ENCODE measurements around the gene PROK2.

The PROK2 gene

DNA sequence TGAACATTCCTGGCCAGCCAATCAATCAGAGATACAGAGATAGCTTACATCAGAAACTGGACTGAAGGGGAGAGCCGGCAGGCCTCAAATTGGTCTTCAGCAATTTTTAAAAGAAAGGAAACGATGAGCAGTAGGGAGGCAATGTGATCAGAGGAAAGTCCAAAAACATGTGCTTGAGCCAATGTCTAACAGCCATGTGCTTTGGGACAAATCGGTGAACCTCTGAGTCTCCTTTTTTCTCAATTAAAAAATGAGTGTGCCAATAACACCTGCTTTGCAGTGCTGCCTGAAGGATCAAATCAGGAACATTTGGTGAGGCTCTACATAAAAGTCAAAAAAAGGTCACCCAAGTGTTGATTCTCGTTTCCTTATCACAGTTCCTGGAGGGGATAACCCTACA lies 52.3 kb downstream of the PROK2 start:
- no peak for DNase-seq

DNA sequence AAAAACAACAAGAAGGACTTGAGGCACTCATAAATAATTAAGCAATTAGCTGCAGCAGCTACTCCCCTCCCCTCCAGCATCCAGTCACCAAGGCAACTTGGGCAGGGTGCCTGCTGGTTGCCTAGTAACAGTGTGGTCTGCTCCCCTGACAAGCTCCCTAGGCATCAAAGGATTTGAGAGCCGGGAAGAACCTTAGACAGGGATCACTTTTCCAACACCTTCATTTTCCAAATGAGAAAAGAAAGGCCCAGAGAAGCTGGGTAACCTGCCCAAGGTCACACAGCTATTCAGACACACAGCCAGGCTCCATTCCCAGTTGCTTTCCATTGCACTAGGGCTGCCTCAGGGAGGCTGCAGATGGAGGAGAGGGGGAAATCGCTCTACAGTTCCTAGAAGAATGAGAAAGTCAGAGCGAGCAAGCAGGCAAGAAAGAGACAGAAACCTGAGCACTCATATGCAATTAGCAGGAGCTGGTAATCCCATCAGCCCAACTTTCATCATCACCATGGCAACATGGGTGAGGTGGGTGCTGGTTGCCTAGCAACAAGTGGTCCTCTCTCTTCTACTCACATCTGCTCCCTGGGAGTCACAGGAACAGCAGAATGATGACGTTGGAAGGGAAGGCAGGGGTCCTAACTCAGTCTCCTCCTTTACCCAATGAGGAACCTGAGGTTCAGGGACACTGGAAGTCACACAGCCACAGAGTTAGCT lies 56.2 kb downstream of the PROK2 start:
- no peak for DNase-seq

DNA sequence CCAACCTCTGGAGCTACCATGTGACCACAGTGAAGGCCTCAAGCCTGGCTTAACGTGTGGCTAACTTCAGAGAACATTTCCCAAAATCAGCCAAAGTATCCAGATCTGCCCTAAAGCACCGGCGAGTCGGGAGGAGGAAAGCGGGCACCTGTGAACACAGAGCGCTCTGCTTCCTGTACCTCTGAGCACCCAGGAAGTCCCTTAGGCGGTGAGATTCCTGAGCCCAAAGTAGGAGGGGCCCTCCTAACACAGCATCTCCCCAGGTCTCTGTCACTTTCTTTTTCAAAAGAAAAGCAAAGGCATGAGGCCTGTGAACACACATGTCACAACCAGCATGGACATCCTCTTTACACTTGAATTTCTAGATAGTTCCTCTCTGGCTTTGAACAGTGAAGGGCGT lies 58.8 kb downstream of the PROK2 start:
- DNase-seq = peak; percentile 38

DNA sequence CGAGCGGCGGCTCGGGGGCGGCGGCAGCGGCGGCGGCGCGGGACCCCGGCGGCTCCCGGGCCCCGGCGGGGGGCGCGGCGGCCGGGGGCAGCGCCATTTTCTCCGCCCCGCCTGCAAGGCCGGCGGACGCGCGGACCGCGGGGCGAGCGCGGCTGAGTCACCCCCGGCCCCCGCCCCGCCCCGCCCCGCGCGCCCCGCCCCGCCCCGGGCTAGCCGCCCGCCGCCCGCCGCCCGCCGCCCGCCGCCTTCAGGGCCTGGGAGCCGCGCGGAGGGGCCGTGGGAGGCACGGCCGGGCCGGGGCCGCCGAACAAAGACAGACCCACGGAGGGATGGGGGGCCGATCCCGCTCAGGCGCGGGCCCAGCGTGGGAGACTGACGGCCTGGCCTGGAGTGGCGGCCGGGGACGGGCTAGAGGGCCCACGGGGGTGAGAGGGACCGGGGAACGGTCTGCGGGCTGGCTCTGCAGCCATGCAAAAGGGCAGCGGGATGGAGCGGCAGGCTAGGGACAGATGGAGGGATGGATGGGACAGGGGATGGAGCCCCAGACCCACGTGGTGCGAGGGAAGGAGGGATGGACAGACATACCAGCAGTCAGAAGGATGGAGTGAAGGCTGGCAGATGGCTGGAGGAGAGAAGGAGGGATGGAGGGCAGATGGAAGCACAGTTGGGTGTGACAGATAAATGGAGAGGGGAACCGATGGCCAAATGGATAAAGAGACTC lies 59.5 kb downstream of the PROK2 start, which contains the start of gene EIF4E3:
TSS of gene EIF4E3 (minus strand) at position 132 of the 721 bp plus-strand sequence. CDS start at position 97, 35 bp downstream.
- peak; percentile 16 for DNase-seq

DNA sequence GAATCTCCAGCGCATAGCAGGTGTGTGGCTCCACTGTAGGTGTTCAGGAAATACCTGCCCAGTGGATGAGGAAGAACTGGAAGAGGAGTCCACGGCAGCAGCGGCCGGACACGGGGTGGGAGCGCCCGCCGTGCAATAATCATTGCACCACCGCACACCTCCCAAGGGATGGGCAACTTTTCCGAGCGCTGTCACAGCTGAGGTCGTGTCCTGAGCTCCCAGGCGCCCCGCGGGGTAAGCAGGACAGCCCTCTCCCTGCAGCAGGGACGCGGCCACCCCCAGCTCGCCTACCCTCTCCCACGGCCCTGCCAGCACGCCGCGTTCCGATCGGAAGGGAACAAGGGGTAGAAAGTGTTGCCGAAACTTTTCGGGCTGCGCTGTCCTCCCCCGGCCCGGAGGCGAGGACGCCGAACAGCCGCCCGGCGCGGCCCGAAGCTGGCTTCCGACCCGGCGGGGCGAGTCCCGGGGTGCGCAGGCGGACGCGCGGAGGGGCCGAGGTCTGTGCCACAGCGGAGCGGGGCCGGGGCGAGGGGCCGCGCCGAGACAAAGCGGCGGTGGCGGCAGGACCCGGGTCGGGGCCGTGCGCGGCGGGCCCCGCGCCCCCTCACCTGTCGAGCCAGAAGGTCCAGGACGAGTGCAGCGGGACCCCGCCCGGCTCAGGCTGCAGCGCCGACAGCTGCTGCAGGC lies 60.2 kb downstream of the PROK2 start:
- DNase-seq = peak; percentile 40

DNA sequence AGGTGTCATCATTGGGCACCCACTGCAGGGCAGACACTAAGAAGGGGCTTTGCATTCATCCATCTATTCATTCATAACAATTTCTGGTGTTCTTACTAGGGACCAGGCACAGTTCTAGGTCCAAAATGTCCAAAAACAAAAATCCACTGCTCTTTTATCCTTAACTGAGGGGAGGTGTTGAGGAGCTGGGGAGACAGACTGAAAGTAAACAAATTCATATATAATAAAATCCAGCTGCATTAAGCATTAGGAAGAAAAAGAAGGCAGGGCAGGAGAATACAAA lies 60.8 kb downstream of the PROK2 start:
- DNase-seq = no peak

DNA sequence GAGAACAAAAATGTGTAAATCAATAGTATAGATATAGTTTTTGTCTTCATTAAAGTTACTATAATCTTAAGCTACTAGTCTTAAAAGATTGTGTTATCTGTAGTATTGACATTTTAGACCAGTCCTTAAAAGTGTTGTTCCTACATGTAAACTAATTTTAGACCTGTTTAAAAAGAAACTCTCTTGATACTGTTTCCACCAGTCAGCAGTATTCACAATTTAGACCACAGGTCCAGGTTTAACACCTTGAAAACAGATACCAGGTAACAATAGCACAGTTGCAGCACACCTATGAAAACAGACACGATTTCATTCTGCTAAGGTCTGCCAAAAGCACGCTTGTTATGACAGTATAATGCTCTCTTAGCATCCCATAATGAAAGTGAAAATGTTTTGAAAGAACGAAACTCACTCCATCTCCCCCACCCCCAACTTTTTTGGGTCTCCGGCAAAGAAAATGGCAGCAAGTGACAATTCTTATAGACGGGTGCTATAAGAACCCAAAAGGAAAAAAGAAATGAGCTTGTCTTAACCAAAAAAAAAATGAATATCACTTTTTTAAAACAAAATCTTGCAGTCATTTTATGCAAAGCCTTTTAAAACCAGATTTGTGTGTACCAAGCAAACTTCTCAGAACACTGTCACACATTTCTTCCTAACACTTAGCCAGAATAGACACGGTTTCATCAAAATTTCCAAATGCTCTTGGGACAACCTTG lies 61.3 kb downstream of the PROK2 start:
- peak; percentile 54 for DNase-seq

DNA sequence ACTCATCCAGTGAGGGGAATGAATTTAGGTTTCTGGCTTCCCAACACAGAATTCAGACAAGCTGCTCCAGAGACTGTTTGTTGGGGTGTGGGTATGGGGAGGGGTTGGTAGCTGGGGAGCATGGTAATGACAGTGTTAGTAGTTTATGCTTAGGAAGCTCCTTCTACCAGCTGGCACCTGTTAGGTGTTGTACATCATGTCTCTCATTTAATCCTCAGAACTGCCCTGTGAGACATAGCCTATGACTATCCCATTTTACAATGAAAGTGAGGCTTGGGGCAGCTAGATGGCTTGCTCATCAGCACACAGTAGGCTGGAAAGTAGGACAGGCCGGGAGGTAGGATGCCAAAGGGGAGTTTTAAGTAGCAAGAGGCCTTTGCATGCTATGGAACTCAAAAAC lies 62.3 kb downstream of the PROK2 start:
- no peak for DNase-seq

Data from stimulated activated CD4-positive, alpha-beta T cell treated with anti-CD3 and anti-CD28 coated beads, Interleukin-1b, Interleukin-23, amount 100 ng/mL, for 48 hours (primary cell).